GM12873 (cell line): Measurements from ENCODE around the gene APRT.

Experiments
- CTCF ChIP-seq: IDR thresholded peaks from 2 replicates; pipeline ENCODE4 v1.5.1; 2012; ENCODE audit warnings: low read depth, mild to moderate bottlenecking, moderate library complexity, low read length, control low read depth; ENCODE audit not compliant: insufficient read depth; ENCODE audit errors: missing control alignments

Gene APRT

DNA sequence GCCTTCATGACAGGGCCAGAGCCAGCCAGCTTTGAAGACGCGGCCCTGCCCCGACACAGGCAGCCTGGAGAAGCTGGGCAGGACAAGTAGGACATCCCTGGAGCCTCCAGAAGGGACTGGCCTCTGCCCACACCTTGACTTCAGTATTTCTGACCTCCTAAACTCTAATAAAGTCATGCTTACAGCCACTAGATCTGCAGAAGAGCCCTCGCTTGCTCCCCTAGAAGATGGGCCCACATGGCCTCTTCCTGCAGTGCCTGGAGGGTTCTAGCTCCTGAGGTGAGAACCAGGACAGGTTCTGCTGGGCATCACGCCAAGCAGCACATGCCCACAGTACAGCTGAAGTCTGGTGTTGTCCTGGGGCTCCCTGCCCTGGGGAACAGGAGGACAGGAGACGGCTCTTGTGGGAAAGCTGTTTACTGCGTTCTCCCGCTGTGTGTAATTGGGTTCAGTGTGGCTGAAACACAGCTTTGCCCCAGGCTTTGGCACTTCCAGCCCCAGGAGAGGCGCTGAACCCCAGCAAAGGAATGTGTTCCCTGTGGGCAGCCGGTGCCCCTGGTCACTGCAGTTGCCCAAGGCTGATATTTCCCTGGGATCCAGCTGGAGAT, 2.6 kb downstream of the APRT start:
- no peak for TF ChIP-seq CTCF

GRCh38 chr16:88807626-88808453, 3.9 kb downstream of the APRT start:
- TF ChIP-seq CTCF = no peak

GRCh38 chr16:88807142-88807625, 4.5 kb downstream of the APRT start:
- TF ChIP-seq CTCF = no peak

GRCh38 chr16:88806491-88807111, 5.1 kb downstream of the APRT start:
- no peak for TF ChIP-seq CTCF

DNA sequence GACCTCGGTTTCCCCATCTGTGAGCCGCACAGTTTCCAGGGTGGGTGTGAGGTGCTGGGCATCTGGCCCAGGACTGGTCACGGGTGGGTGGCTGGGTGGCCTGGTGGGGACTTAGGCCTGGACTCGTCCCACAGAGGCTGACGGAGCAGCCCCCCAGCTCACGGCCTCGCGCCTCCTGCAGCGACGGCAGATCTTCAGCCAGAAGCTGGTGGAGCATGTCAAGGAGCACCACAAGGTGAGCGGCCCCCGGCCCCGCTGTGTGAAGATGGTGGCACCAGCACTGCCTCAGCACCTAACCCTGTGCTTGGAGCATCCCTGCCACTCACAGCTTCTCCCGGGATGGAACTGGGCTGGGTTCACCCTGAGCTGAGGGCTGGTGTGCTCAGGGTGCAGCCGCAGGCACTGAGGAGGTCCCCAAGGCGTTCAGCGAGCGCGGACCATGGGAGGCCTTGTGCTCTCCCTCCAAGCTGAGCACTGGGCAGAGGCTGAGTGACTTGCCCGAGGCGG, 5.8 kb downstream of the APRT start:
- no peak for TF ChIP-seq CTCF

GRCh38 chr16:88805340-88805715, 6.4 kb downstream of the APRT start:
- no peak for TF ChIP-seq CTCF
